Fibroblast of lung (primary cell): ENCODE results near the gene APOM.

Source experiments
- CTCF ChIP-seq, 2 donors: IDR thresholded peaks in 1 of 2; conservative IDR thresholded peaks in 1 of 2; 1 replicate in 1 of 2; 2 replicates in 1 of 2; pipeline ENCODE4 v1.5.1; 2011 to 2012; ENCODE audit warnings: low read length in 2 of 2, control low read depth in 1 of 2, inconsistent platforms in 1 of 2, low read depth in 1 of 2, mild to moderate bottlenecking in 1 of 2
- EZH2 ChIP-seq: IDR thresholded peaks from 2 replicates; pipeline ENCODE4 v1.5.1; 2012; ENCODE audit warnings: low read length, control low read depth, mild to moderate bottlenecking; ENCODE audit errors: missing control alignments

GRCh38 chr6:31651602-31652191 lies 4.0 kb upstream of the APOM start:
- no peak for TF ChIP-seq CTCF (conservative IDR thresholded peaks at IDR 0.05 in 1 of 2, IDR thresholded peaks at IDR 0.05 in 1 of 2; ENCODE audit: low read depth in 1 of 2, low read length in 2 of 2)
- no peak for TF ChIP-seq EZH2
